Ovary (tissue), 9 donors: ENCODE data around the gene AP2M1. TPM values are rescaled to one million over a fixed set of nuclear protein-coding genes. Genes with fewer than 3 reads are reported as not detected.

ENCODE experiments used
- DNase-seq, 5 donors: peaks; one replicate each; pipeline ENCODE4 v3.0.0-alpha.2; 2019 to 2020
- H3K27ac ChIP-seq, 2 donors: fragments of 200-600 bp; one replicate each; pipeline versions ENCODE4 v1.5.1 to v1.8.0; 2019 to 2022
- H3K27me3 ChIP-seq: fragments of 200-600 bp; one replicate; pipeline ENCODE4 v1.8.0; 2022
- H3K36me3 ChIP-seq: fragments of 200-600 bp; sonication (generic); one replicate; pipeline ENCODE4 v1.5.1; 2019
- H3K4me1 ChIP-seq: one replicate; pipeline ENCODE4 v1.8.1; 2013; ENCODE audit warnings: mild to moderate bottlenecking, moderate library complexity; ENCODE audit not compliant: insufficient read depth
- H3K4me3 ChIP-seq: fragments of 200-600 bp; sonication (generic); one replicate; pipeline ENCODE4 v1.5.1; 2017
- H3K9me3 ChIP-seq, 2 donors: fragments of 200-600 bp in 1 of 2; sonication (generic) in 1 of 2; one replicate each; pipeline versions ENCODE4 v1.5.1 to v1.8.1; 2013 to 2019; ENCODE audit warnings: mild to moderate bottlenecking in 1 of 2, moderate library complexity in 1 of 2
- CTCF ChIP-seq, 3 donors: fragments of 450-650 bp in 2 of 3; fragments of 200-600 bp in 1 of 3; IDR thresholded peaks; one replicate each; pipeline versions ENCODE4 v1.5.1 to v1.8.0; 2016 to 2022; ENCODE audit warnings: antibody characterized with exemption in 3 of 3, mild to moderate bottlenecking in 1 of 3
- EP300 ChIP-seq: sonication (generic); formaldehyde crosslinking; IDR thresholded peaks from one replicate; pipeline ENCODE4 v1.6.1; 2017; ENCODE audit warnings: antibody characterized with exemption
- POLR2A ChIP-seq: fragments of 450-650 bp; IDR thresholded peaks from one replicate; pipeline ENCODE4 v1.6.1; 2017; ENCODE audit warnings: antibody characterized with exemption, mild to moderate bottlenecking, moderate library complexity
- WGBS, 3 donors: extraction: QIAGEN DNeasy Blood & Tissue Kit in 1 of 3; methylation state at CpG; one replicate each; pipeline versions ENCODE4 v1.1.5 to v1.1.7; 2013 to 2017; 5-methylcytosine and 5-hydroxymethylcytosine counted together
- intact Hi-C, 4 donors: fragments of 100-400 bp; cut with DNase I; formaldehyde crosslinking; loops; one replicate each; pipeline versions ENCODE4 v1.11.0 to v1.15.1; 2022 to 2023
- polyA plus RNA-seq, 2 donors: library from polyadenylated mRNA; stranded (reverse); fragments of 200-250 nt in 1 of 2; fragments of 350-450 nt in 1 of 2; fragmentation: Illumina TruSeq in 1 of 2; extraction: RNeasy Lipid Tissue Mini Kit (QIAGEN cat#74804) in 1 of 2; gene quantifications; one replicate each; pipeline ENCODE4 v1.2.3, GENCODE V29; 2013 to 2014
- total RNA-seq, 7 donors: library from RNA; depleted of rRNA in 2 of 7; stranded (reverse); fragments of >200 nt in 2 of 7; fragmentation: NEBNext Ultra II Directional in 3 of 7; extraction: Animal tissue kit (Norgen Biotek cat#: 25700) in 3 of 7; gene quantifications; one replicate each; pipeline versions ENCODE4 v1.1.0 to v1.2.4, GENCODE V29; 2016 to 2023
- donor health status: DM: no; HTN: no; CAD: no; lungs with moderate emphysema.
- donor health status: DM: no; HTN: no; CAD: no.
- donor health status: Bipolar disorder and iron deficiency.
- donor health status: DM: yes; HTN: yes; CAD: no.
- donor health status: DM: no; HTN: no; CAD: no.
- donor health status: DM: yes; HTN: yes; CAD: no.

The AP2M1 gene
- total and polyA plus RNA-seq, 9 donors: 107 to 371 (median 252) TPM

DNA sequence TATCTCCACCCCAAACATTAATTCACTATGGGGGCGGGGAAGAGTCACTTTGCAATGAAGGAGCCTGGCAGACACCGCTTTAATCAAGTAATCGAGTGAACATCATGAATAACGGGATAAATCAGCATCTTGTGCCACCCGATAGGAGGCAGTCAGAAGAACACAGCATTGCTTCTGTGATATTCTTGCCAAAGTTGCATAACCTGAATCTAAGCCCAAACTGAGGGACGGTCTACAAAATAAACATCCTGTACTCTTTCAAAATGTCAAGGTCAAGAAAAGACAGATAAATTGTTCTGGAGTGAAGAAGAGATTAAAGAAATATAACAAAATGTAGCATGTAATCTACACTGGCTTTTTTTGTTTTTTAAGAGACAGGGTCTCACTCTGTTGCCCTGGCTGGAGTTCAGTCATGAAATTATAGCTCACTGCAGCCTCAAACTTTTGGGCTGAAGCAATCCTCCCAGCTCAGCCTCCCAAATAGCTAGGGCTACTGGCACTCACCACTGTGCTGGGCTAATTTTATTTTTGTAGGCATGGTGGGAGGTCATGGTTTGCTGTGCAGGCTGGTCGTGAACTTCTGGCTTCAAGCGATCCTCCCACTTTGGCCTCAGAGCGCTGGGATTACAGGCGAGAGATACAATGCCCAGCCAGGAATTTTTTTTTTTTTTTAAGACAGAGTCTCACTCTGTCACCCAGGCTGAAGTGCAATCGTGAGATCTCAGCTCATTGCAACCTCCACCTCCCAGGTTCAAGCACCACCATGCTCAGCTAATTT is 34.7 kb downstream of the AP2M1 start:
- WGBS, 3 donors: 17 to 26% (median 19%) methylated on average over 11 of the region's 11 CpGs
- intact Hi-C loops: no loop called here
- Histone ChIP-seq H3K27me3 (no peaks in the 10 kb centered on the region), H3K36me3 (no peaks in the 10 kb centered on the region), H3K27ac (no peak overlapping the region), H3K4me1 (peaks cover 6% of the 10 kb centered on the region), H3K4me3 (no peak overlapping the region), H3K9me3 (no peaks in the 10 kb centered on the region)
- TF ChIP-seq CTCF (IDR thresholded peaks at IDR 0.05) (no peak), POLR2A (no peak), EP300 (no peak)
- peak in 3 of 5 donors; percentile 40 to 54 (median 50) for DNase-seq

- H3K9me3 ChIP-seq: no peaks in the 10 kb centered on the region
- H3K36me3 ChIP-seq: no peaks in the 10 kb centered on the region
- 24 to 32% (median 31%) methylated on average over 5 of the region's 5 CpGs for WGBS, 3 donors
- DNase-seq: no peak
- intact Hi-C loops: no loop called here
- H3K27me3 ChIP-seq: no peaks in the 10 kb centered on the region
- H3K27ac ChIP-seq: no peak overlapping the region
- H3K4me3 ChIP-seq: no peak overlapping the region
- no peak for TF ChIP-seq POLR2A
- no peak for TF ChIP-seq CTCF (IDR thresholded peaks at IDR 0.05)
- TF ChIP-seq EP300: no peak
- H3K4me1 ChIP-seq: peaks cover 6% of the 10 kb centered on the region
Observed at GRCh38 chr3:184211297-184211696, 36.6 kb downstream of the AP2M1 start.

- H3K27me3 ChIP-seq: no peaks in the 10 kb centered on the region
- DNase-seq: no peak
- H3K9me3 ChIP-seq: no peaks in the 10 kb centered on the region
- no peak overlapping the region for H3K27ac ChIP-seq
- peaks cover 6% of the 10 kb centered on the region for H3K4me1 ChIP-seq
- TF ChIP-seq POLR2A (no peak), CTCF (IDR thresholded peaks at IDR 0.05) (no peak), EP300 (no peak)
- H3K36me3 ChIP-seq: no peaks in the 10 kb centered on the region
- WGBS, 3 donors: 55 to 67% (median 60%) methylated on average over 5 of the region's 5 CpGs
- no peak overlapping the region for H3K4me3 ChIP-seq
- intact Hi-C loops: no loop called here
Observed at GRCh38 chr3:184211718-184212117, 37.1 kb downstream of the AP2M1 start.

- no peak overlapping the region for H3K4me3 ChIP-seq
- no peaks in the 10 kb centered on the region for H3K9me3 ChIP-seq
- H3K27ac ChIP-seq: no peak overlapping the region
- no peak for DNase-seq
- intact Hi-C loops: no loop called here
- no peaks in the 10 kb centered on the region for H3K27me3 ChIP-seq
- no peak for TF ChIP-seq EP300
- TF ChIP-seq POLR2A: no peak
- no peak for TF ChIP-seq CTCF (IDR thresholded peaks at IDR 0.05)
- H3K4me1 ChIP-seq: no peaks in the 10 kb centered on the region
- 49 to 55% (median 51%) methylated on average over 4 of the region's 4 CpGs for WGBS, 3 donors
- no peaks in the 10 kb centered on the region for H3K36me3 ChIP-seq
Observed at GRCh38 chr3:184218814-184219213, 44.2 kb downstream of the AP2M1 start.
